ENCODE measurements around the gene DNAJC21. TPM values are rescaled to one million over a fixed set of nuclear protein-coding genes. Genes with fewer than 3 reads are reported as not detected.

DNAJC21 gene
- total and polyA plus RNA-seq, 8 donors, result 21.8 to 69.4 (median 31.6) TPM

- peak; percentile 67 to 90 for DNase-seq
- Histone ChIP-seq H3K9me3 (no peaks in the 10 kb centered on the region), H3K36me3 (peaks cover 0 to 5% (median 0%) of the 10 kb centered on the region in 4 donors), H3K27ac (no peak overlapping the region), H3K4me1 (no peaks in the 10 kb centered on the region), H3K27me3 (no peaks in the 10 kb centered on the region), H3K4me3 (no peak overlapping the region)
- intact Hi-C loops (cut with DNase I; ENCODE audit: low total_unique reads), result loop anchor here (5.0 to 10.0 kb wide), 3 partner anchors 54 to 416 kb away; no protein-coding TSS in a partner anchor
- TF ChIP-seq EP300 (IDR thresholded peaks at IDR 0.05), result no peak
- peak in 5 of 7 experiments; percentile 75 to 87 (median 81) for TF ChIP-seq CTCF (IDR thresholded peaks at IDR 0.05)
- TF ChIP-seq POLR2AphosphoS5 (IDR thresholded peaks at IDR 0.05), result peak in 1 of 3 donors; percentile 22
- 0% methylated on average over 3 of the region's 3 CpGs for WGBS, 5 donors
Observed at GRCh38 chr5:34898258-34898895, 31.0 kb upstream of the DNAJC21 start.

DNA sequence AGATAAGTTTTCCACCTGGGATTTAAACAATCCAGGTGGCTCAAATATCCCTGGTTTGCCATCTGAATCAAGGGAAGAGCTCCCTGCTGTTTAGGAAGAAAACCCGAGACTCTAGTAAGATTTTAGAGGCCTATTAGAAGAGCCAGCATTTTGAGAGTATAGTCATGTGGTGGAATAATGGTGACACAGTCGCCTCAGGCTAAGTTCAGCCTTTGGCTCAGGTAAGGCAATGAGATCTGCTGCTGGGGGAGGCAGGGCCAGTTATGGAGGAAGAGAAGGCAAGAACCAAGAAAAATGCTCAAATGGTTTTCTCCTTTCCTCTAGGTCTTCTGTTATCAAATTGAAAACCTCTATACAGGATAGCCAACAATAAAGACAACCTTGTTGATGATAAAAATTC, 30.3 kb upstream of the DNAJC21 start:
- TF ChIP-seq CTCF (IDR thresholded peaks at IDR 0.05), result no peak
- TF ChIP-seq EP300 (IDR thresholded peaks at IDR 0.05), result no peak
- TF ChIP-seq POLR2A (IDR thresholded peaks at IDR 0.05), result no peak
- TF ChIP-seq POLR2AphosphoS5 (IDR thresholded peaks at IDR 0.05), result no peak
- H3K4me3 ChIP-seq, result no peak overlapping the region
- no peak overlapping the region for H3K27ac ChIP-seq
- H3K9me3 ChIP-seq, result no peaks in the 10 kb centered on the region
- intact Hi-C loops (cut with DNase I; ENCODE audit: low total_unique reads), result loop anchor here (5.0 to 10.0 kb wide), 3 partner anchors 54 to 417 kb away; no protein-coding TSS in a partner anchor
- peaks cover 0 to 8% (median under 1%) of the 10 kb centered on the region in 4 donors for H3K36me3 ChIP-seq
- DNase-seq, result no peak
- no peaks in the 10 kb centered on the region for H3K27me3 ChIP-seq
- 90 to 100% (median 95%) methylated on average over 2 of the region's 2 CpGs for WGBS, 5 donors
- H3K4me1 ChIP-seq, result no peaks in the 10 kb centered on the region

GRCh38 chr5:34900652-34901051, 28.7 kb upstream of the DNAJC21 start:
- H3K36me3 ChIP-seq, result peaks cover 0 to 20% (median 5%) of the 10 kb centered on the region in 4 donors
- H3K27ac ChIP-seq, result no peak overlapping the region
- no peak for DNase-seq
- H3K9me3 ChIP-seq, result no peaks in the 10 kb centered on the region
- H3K4me1 ChIP-seq, result no peaks in the 10 kb centered on the region
- H3K27me3 ChIP-seq, result no peaks in the 10 kb centered on the region
- no peak for TF ChIP-seq EP300 (IDR thresholded peaks at IDR 0.05)
- WGBS, 5 donors, result 85 to 95% (median 92%) methylated on average over 6 of the region's 6 CpGs
- no peak overlapping the region for H3K4me3 ChIP-seq
- intact Hi-C loops (cut with DNase I; ENCODE audit: low total_unique reads), result no loop called here

DNA sequence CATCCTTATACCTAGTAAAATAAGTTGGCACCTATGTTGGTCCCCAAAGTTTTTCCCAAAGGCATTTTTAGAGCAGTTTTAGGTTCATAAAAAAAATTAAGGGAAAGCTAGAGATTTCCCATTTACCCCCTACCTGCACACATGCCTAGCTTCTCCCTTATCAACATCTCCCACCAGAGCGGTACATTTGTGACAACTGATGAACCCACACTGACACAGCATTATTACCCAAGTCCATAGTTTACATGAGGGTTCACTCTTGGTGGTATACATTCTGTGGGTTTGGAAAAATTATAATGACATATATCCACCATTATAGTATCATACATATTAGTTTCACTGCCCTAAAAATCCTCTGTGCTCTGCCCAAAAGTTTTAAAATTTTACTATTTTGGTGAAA, 26.1 kb upstream of the DNAJC21 start:
- Histone ChIP-seq H3K9me3 (no peaks in the 10 kb centered on the region), H3K4me1 (no peaks in the 10 kb centered on the region), H3K27me3 (no peaks in the 10 kb centered on the region), H3K4me3 (no peak overlapping the region), H3K36me3 (peaks cover 0 to 36% (median 22%) of the 10 kb centered on the region in 4 donors), H3K27ac (no peak overlapping the region)
- intact Hi-C loops (cut with DNase I; ENCODE audit: low total_unique reads), result no loop called here
- no peak for TF ChIP-seq CTCF (IDR thresholded peaks at IDR 0.05)
- no peak for TF ChIP-seq POLR2A (IDR thresholded peaks at IDR 0.05)
- TF ChIP-seq POLR2AphosphoS5 (IDR thresholded peaks at IDR 0.05), result no peak
- TF ChIP-seq EP300 (IDR thresholded peaks at IDR 0.05), result no peak
- DNase-seq, result no peak
- WGBS, 5 donors, result 65 to 100% (median 88%) methylated on average over 1 of the region's 1 CpG

DNA sequence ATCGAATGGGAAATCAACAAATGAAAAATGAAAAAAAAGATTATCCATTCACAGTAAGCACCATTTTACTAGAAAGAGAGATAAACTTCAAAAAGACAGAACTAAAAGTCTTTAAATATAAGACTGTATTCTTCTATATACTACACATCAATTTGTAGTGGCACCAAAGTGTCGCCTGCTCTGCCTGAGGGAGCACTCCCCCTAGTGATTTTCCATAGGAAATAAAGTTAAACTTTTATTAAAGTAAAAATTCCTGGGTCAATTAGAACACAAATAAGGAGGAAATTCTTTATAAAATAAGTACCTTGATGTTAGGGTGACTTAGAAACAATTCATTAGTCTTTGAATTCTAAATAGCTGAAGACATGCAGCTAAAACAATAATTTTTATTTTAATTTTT, 23.8 kb upstream of the DNAJC21 start:
- no peaks in the 10 kb centered on the region for H3K4me1 ChIP-seq
- H3K27ac ChIP-seq, result no peak overlapping the region
- H3K36me3 ChIP-seq, result peaks cover 0 to 59% (median 45%) of the 10 kb centered on the region in 4 donors
- peak in 1 of 2 donors; percentile 26 for DNase-seq
- H3K4me3 ChIP-seq, result no peak overlapping the region
- no peaks in the 10 kb centered on the region for H3K9me3 ChIP-seq
- TF ChIP-seq EP300 (IDR thresholded peaks at IDR 0.05) (no peak), POLR2A (IDR thresholded peaks at IDR 0.05) (no peak), POLR2AphosphoS5 (IDR thresholded peaks at IDR 0.05) (no peak), CTCF (IDR thresholded peaks at IDR 0.05) (peak in 1 of 7 experiments; percentile 18)
- intact Hi-C loops (cut with DNase I; ENCODE audit: low total_unique reads), result no loop called here
- no peaks in the 10 kb centered on the region for H3K27me3 ChIP-seq
- 72 to 86% (median 81%) methylated on average over 2 of the region's 2 CpGs for WGBS, 5 donors
